Amygdala (tissue), 56 donors: ENCODE measurements around the gene USP47.
A peak's percentile ranks its signal among the peaks of the same experiment; 100 is the strongest.

Source experiments
- DNase-seq, 56 donors: peaks; one replicate each; lab custom pipeline; 2025; lab: John Stamatoyannopoulos, UW

The USP47 gene

GRCh38 chr11:11931461-11932055 is 89.8 kb downstream of the USP47 start:
- peak in 1 of 56 donors; percentile 8 for DNase-seq

GRCh38 chr11:11935536-11935935 is 93.8 kb downstream of the USP47 start:
- DNase-seq = no peak

GRCh38 chr11:11937433-11937832 is 95.7 kb downstream of the USP47 start:
- no peak for DNase-seq

GRCh38 chr11:11937957-11938356 is 96.2 kb downstream of the USP47 start:
- no peak for DNase-seq

GRCh38 chr11:11940551-11940950 is 98.8 kb downstream of the USP47 start:
- no peak for DNase-seq

- DNase-seq = no peak
Measured at GRCh38 chr11:11942668-11943067, 100.9 kb downstream of the USP47 start.

GRCh38 chr11:11944444-11944843 is 102.7 kb downstream of the USP47 start:
- DNase-seq = no peak

GRCh38 chr11:11946180-11946579 is 104.4 kb downstream of the USP47 start:
- DNase-seq = no peak

- DNase-seq = no peak
Measured at GRCh38 chr11:11946878-11947277, 105.1 kb downstream of the USP47 start.

GRCh38 chr11:11947825-11948224 is 106.1 kb downstream of the USP47 start:
- DNase-seq = no peak

- DNase-seq = no peak
Measured at GRCh38 chr11:11948242-11948947, 106.6 kb downstream of the USP47 start.

- no peak for DNase-seq
Measured at GRCh38 chr11:11949482-11949881, 107.7 kb downstream of the USP47 start.

GRCh38 chr11:11952036-11952435 is 110.3 kb downstream of the USP47 start:
- no peak for DNase-seq

- no peak for DNase-seq
Measured at GRCh38 chr11:11956006-11956405, 114.2 kb downstream of the USP47 start.

- DNase-seq = no peak
Measured at GRCh38 chr11:11958403-11959231, 116.8 kb downstream of the USP47 start.

GRCh38 chr11:11959601-11960000 is 117.8 kb downstream of the USP47 start:
- no peak for DNase-seq

GRCh38 chr11:11960687-11961086 is 118.9 kb downstream of the USP47 start:
- no peak for DNase-seq

- no peak for DNase-seq
Measured at GRCh38 chr11:11961399-11962028, 119.7 kb downstream of the USP47 start.

- DNase-seq = no peak
Measured at GRCh38 chr11:11963067-11963466, 121.3 kb downstream of the USP47 start.

- peak in 7 of 56 donors; percentile 32 to 54 (median 40) for DNase-seq
Measured at GRCh38 chr11:11963842-11964773, 122.3 kb downstream of the USP47 start.
